Fibroblast of lung (primary cell): ENCODE data around the gene VN1R2.

Experiments used
- CTCF ChIP-seq, 2 donors: IDR thresholded peaks in 1 of 2; conservative IDR thresholded peaks in 1 of 2; 1 replicate in 1 of 2; 2 replicates in 1 of 2; pipeline ENCODE4 v1.5.1; 2011 to 2012; ENCODE audit warnings: low read length in 2 of 2, control low read depth in 1 of 2, inconsistent platforms in 1 of 2, low read depth in 1 of 2, mild to moderate bottlenecking in 1 of 2
- EZH2 ChIP-seq: IDR thresholded peaks from 2 replicates; pipeline ENCODE4 v1.5.1; 2012; ENCODE audit warnings: low read length, control low read depth, mild to moderate bottlenecking; ENCODE audit errors: missing control alignments

GRCh38 chr19:53275480-53275879 lies 17.4 kb downstream of the VN1R2 start:
- TF ChIP-seq CTCF (conservative IDR thresholded peaks at IDR 0.05 in 1 of 2, IDR thresholded peaks at IDR 0.05 in 1 of 2; ENCODE audit: low read depth in 1 of 2, low read length in 2 of 2) (no peak), EZH2 (no peak)
